Measurements from ENCODE around the gene HMGN4. TPM values are rescaled to one million over a fixed set of nuclear protein-coding genes. Genes with fewer than 3 reads are reported as not detected.
A peak's percentile ranks its signal among the peaks of the same experiment; 100 is the strongest.

The HMGN4 gene
- total and polyA plus RNA-seq, 9 of the 15 experiments (the other 6 are each of a cell fraction or from before 2014, with no cell fraction given) = 35.4 to 134 (median 94.1) TPM

GRCh38 chr6:26532699-26533531 lies 5.3 kb upstream of the HMGN4 start (continued):
- TF ChIP-seq TEAD1 (CRISPR knock-in tag; IDR thresholded peaks at IDR 0.05) (peak; percentile 62 to 73; a peak in 3 of 4 replicates), MAX (CRISPR knock-in tag; IDR thresholded peaks at IDR 0.05) (no peak; the same call in 1 of the 2 replicates), PRPF4 (IDR thresholded peaks at IDR 0.05; ENCODE audit: insufficient read depth, low read depth, low read length, poor library complexity, severe bottlenecking) (no peak), PHTF2 (CRISPR knock-in tag; IDR thresholded peaks at IDR 0.05) (no peak), NCOA1 (IDR thresholded peaks at IDR 0.05; ENCODE audit: low read depth) (no peak), MYNN (IDR thresholded peaks at IDR 0.05) (peak; percentile 10; the same call in 1 of the 2 replicates), MYNN (CRISPR knock-in tag; IDR thresholded peaks at IDR 0.05) (no peak), FOXJ2 (tag; IDR thresholded peaks at IDR 0.05) (peak; percentile 87), CBFA2T2 (conservative IDR thresholded peaks at IDR 0.05) (no peak), ZBTB7A (IDR thresholded peaks at IDR 0.05; ENCODE audit: borderline replicate concordance, control insufficient read depth, low read depth, low read length) (no peak; the same call in 1 of the 2 replicates), ID3 (CRISPR knock-in tag; IDR thresholded peaks at IDR 0.05) (no peak), ID3 (tag; IDR thresholded peaks at IDR 0.05) (peak; percentile 72; the same call in 1 of the 2 replicates), SREBF2 (CRISPR knock-in tag; IDR thresholded peaks at IDR 0.05) (no peak), CHD1 (IDR thresholded peaks at IDR 0.05; ENCODE audit: low read length) (peak; percentile 26), CTCF (IDR thresholded peaks at IDR 0.05 in 2 of 3, conservative IDR thresholded peaks at IDR 0.05 in 1 of 3; ENCODE audit: insufficient read depth in 2 of 3, low read depth in 1 of 3, low read length in 3 of 3) (peak in 1 of 3 experiments; percentile 9; a peak in 1 of 6 replicates), NFE2L1 (tag; IDR thresholded peaks at IDR 0.05; ENCODE audit: borderline replicate concordance, low read depth) (no peak), TRIM28 (IDR thresholded peaks at IDR 0.05) (0 out of 2 replicates have a peak, but pooled peaks have one; percentile 52), ZEB2 (IDR thresholded peaks at IDR 0.05) (peak; percentile 17; the same call in 1 of the 2 replicates), GATAD2B (IDR thresholded peaks at IDR 0.05; ENCODE audit: borderline replicate concordance) (0 out of 2 replicates have a peak, but pooled peaks have one; percentile 51), GTF3C2 (IDR thresholded peaks at IDR 0.05; ENCODE audit: borderline replicate concordance, extremely low read depth, insufficient read length) (peak; percentile 90), ZBED1 (IDR thresholded peaks at IDR 0.05) (no peak), POLR2H (tag; IDR thresholded peaks at IDR 0.05; ENCODE audit: low read depth) (peak; percentile 100), ZNF830 (CRISPR knock-in tag; IDR thresholded peaks at IDR 0.05) (no peak), MECOM (CRISPR knock-in tag; IDR thresholded peaks at IDR 0.05) (no peak)

Data from K562 (cell line).